Prostate gland (tissue), 2 donors: ENCODE results near the gene ARID4B.

Source experiments
- POLR2AphosphoS5 ChIP-seq: sonication (generic); formaldehyde crosslinking; IDR thresholded peaks from one replicate; pipeline ENCODE4 v1.6.1; 2017; ENCODE audit warnings: antibody characterized with exemption
- TF ChIP-seq, protein P1 (sequence below), 4 experiments: fragments of 200-600 bp in 2 of 4; fragments of 450-650 bp in 2 of 4; sonication (generic) in 2 of 4; IDR thresholded peaks; 1 replicate in 3 of 4; 2 replicates in 1 of 4; pipeline ENCODE4 v1.5.1; 2016 to 2019; ENCODE audit warnings: antibody characterized with exemption in 4 of 4, mild to moderate bottlenecking in 2 of 4, moderate library complexity in 2 of 4

DNA sequence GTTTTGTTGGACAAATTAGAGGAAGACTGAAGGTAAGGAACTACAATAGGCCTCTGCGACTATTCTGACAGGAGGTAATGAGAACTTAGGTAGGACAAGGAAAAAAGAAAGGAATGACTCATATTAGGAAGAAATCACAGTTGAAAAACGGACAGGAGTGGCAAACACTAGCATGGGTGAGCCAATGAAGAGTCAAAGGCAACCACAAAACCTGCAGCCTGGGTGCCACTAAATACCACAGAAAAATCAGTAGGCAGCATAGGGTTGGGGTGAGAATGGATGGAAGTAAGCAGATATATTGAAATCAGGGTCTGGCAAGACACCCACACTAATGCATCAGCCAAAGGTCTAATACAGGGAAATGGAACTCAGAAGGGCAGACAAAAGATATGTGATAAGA, 176.9 kb downstream of the ARID4B start:
- TF ChIP-seq, protein P1, sequence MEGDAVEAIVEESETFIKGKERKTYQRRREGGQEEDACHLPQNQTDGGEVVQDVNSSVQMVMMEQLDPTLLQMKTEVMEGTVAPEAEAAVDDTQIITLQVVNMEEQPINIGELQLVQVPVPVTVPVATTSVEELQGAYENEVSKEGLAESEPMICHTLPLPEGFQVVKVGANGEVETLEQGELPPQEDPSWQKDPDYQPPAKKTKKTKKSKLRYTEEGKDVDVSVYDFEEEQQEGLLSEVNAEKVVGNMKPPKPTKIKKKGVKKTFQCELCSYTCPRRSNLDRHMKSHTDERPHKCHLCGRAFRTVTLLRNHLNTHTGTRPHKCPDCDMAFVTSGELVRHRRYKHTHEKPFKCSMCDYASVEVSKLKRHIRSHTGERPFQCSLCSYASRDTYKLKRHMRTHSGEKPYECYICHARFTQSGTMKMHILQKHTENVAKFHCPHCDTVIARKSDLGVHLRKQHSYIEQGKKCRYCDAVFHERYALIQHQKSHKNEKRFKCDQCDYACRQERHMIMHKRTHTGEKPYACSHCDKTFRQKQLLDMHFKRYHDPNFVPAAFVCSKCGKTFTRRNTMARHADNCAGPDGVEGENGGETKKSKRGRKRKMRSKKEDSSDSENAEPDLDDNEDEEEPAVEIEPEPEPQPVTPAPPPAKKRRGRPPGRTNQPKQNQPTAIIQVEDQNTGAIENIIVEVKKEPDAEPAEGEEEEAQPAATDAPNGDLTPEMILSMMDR (IDR thresholded peaks at IDR 0.05): no peak
- TF ChIP-seq POLR2AphosphoS5: no peak
